ENCODE results near the gene AK8.

AK8 gene

GRCh38 chr9:132809677-132810271 lies 68.3 kb downstream of the AK8 start:
- DNase-seq (ENCODE audit: low read depth): no peak
- H3K4me3 ChIP-seq (ENCODE audit: low read length): no peak overlapping the region
- TF ChIP-seq CTCF (conservative IDR thresholded peaks at IDR 0.05; ENCODE audit: low read depth, low read length): no peak

- no peak for DNase-seq (ENCODE audit: low read depth)
- H3K4me3 ChIP-seq (ENCODE audit: low read length): no peak overlapping the region
- TF ChIP-seq CTCF (conservative IDR thresholded peaks at IDR 0.05; ENCODE audit: low read depth, low read length): no peak
Measured at GRCh38 chr9:132808645-132809044, 69.4 kb downstream of the AK8 start.

GRCh38 chr9:132806723-132807421 lies 71.2 kb downstream of the AK8 start:
- no peak overlapping the region for H3K4me3 ChIP-seq (ENCODE audit: low read length)
- no peak for TF ChIP-seq CTCF (conservative IDR thresholded peaks at IDR 0.05; ENCODE audit: low read depth, low read length)
- no peak for DNase-seq (ENCODE audit: low read depth)

GRCh38 chr9:132806306-132806705 lies 71.8 kb downstream of the AK8 start:
- TF ChIP-seq CTCF (conservative IDR thresholded peaks at IDR 0.05; ENCODE audit: low read depth, low read length): no peak

GRCh38 chr9:132804576-132805295 lies 73.3 kb downstream of the AK8 start:
- no peak for DNase-seq (ENCODE audit: low read depth)
- no peak overlapping the region for H3K4me3 ChIP-seq (ENCODE audit: low read length)
- TF ChIP-seq CTCF (conservative IDR thresholded peaks at IDR 0.05; ENCODE audit: low read depth, low read length): no peak

More at GRCh38 chr9:132806306-132806705, 71.8 kb downstream of the AK8 start:
- DNase-seq (ENCODE audit: low read depth): no peak
- H3K4me3 ChIP-seq (ENCODE audit: low read length): no peak overlapping the region

GRCh38 chr9:132802121-132802795 lies 75.8 kb downstream of the AK8 start:
- no peak for DNase-seq (ENCODE audit: low read depth)
- no peak overlapping the region for H3K4me3 ChIP-seq (ENCODE audit: low read length)
- TF ChIP-seq CTCF (conservative IDR thresholded peaks at IDR 0.05; ENCODE audit: low read depth, low read length): no peak

Data from retinal pigment epithelial cell (primary cell).